Measurements from ENCODE around the gene KIF13A. TPM values are rescaled to one million over a fixed set of nuclear protein-coding genes. Genes with fewer than 3 reads are reported as not detected.

The KIF13A gene
- total and polyA plus RNA-seq, 10 of the 15 experiments (the other 5 are each of a cell fraction or from before 2014, with no cell fraction given), result 0.02 to 0.26 (median 0.13) TPM; not detected in 2

DNA sequence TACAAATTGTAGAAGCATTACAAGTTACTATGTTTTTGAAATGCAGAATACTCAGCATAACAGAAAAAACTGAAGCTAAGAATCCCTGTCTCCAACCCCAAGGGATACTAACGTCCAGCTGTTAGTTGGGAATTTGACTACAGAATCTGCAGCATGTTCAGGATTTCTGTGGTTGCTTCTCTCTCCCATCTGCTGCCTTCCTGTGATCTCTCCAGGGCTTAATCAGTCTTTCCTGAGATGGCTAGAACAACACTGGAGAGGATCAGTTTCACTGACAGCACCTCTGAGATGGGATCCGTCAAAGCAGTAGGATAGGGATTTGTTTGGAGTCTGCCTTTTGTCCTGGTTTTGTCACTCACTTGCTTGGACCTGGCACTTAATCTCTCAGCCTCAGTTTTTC, 207.4 kb downstream of the KIF13A start:
- FAIRE-seq, result no peak
- in situ Hi-C loops (cut with MboI), result no loop called here

More for the DNA sequence above, 207.4 kb downstream of the KIF13A start:
- BruUV-seq (replicated peaks), result no TSS peak
- Histone ChIP-seq H3K4me2 (ENCODE audit: control insufficient read depth, insufficient read depth) (no peak overlapping the region), H2AFZ (ENCODE audit: control insufficient read depth, low read depth, low read length) (no peak overlapping the region), H4K20me1 (ENCODE audit: control insufficient read depth, insufficient read depth) (no peaks in the 10 kb centered on the region), H3K4me3 (no peak overlapping the region), H3K4me1 (ENCODE audit: control insufficient read depth, insufficient read depth, low read length) (no peaks in the 10 kb centered on the region), H3K9me3 (replicated peaks; ENCODE audit: control insufficient read depth, insufficient read depth, low read length) (no peaks in the 10 kb centered on the region), H3K9ac (ENCODE audit: control insufficient read depth, insufficient read depth, low read length) (no peak overlapping the region), H3K79me2 (ENCODE audit: control insufficient read depth, insufficient read depth, low read length) (no peaks in the 10 kb centered on the region), H3K27me3 (replicated peaks in 1 of 2; ENCODE audit: control insufficient read depth in 2 of 2, insufficient read depth in 2 of 2, low read length in 1 of 2) (no peaks in the 10 kb centered on the region), H3K27ac (ENCODE audit: control insufficient read depth, insufficient read depth) (no peak overlapping the region), H3K36me3 (ENCODE audit: control insufficient read depth in 2 of 2, insufficient read depth in 2 of 2, low read length in 1 of 2) (no peaks in the 10 kb centered on the region)
- ChIA-PET SMC1A (ENCODE audit: uncharacterized antibody, unreplicated experiment) (no interaction called here), CTCF (no interaction called here), RAD21 (ENCODE audit: unreplicated experiment) (no interaction called here), POLR2A (no interaction called here)
- DNase-seq (ENCODE audit: low read depth, low spot score) (no peak), ATAC-seq (no peak)
- TF ChIP-seq SIX5 (IDR thresholded peaks at IDR 0.05; ENCODE audit: low read depth, low read length, severe bottlenecking) (no peak), PAX8 (IDR thresholded peaks at IDR 0.05) (no peak), LARP7 (IDR thresholded peaks at IDR 0.05) (no peak), EED (IDR thresholded peaks at IDR 0.05; ENCODE audit: low read depth) (no peak), NR2C2 (IDR thresholded peaks at IDR 0.05; ENCODE audit: borderline replicate concordance, control insufficient read depth, insufficient read length, low read depth) (no peak), CBX5 (IDR thresholded peaks at IDR 0.05; ENCODE audit: low read depth) (no peak), CREM (IDR thresholded peaks at IDR 0.05; ENCODE audit: low read depth) (no peak), TCF7 (IDR thresholded peaks at IDR 0.05; ENCODE audit: borderline replicate concordance) (no peak), RELA (IDR thresholded peaks at IDR 0.05; ENCODE audit: borderline replicate concordance, partially characterized antibody) (no peak), SIN3A (IDR thresholded peaks at IDR 0.05; ENCODE audit: low read depth, low read length) (no peak), SMARCA5 (IDR thresholded peaks at IDR 0.05) (no peak), ZNF24 (IDR thresholded peaks at IDR 0.05) (no peak), PRDM15 (CRISPR knock-in tag; IDR thresholded peaks at IDR 0.05) (no peak), ZNF622 (IDR thresholded peaks at IDR 0.05) (no peak), IRF4 (IDR thresholded peaks at IDR 0.05; ENCODE audit: low read depth, low read length) (no peak), SP1 (IDR thresholded peaks at IDR 0.05; ENCODE audit: low read depth, low read length) (no peak), CEBPB (IDR thresholded peaks at IDR 0.05; ENCODE audit: borderline replicate concordance in 1 of 2, low read depth in 2 of 2, low read length in 2 of 2) (no peak), SREBF1 (IDR thresholded peaks at IDR 0.05; ENCODE audit: low read length) (no peak)
- TF ChIP-seq, protein P1, sequence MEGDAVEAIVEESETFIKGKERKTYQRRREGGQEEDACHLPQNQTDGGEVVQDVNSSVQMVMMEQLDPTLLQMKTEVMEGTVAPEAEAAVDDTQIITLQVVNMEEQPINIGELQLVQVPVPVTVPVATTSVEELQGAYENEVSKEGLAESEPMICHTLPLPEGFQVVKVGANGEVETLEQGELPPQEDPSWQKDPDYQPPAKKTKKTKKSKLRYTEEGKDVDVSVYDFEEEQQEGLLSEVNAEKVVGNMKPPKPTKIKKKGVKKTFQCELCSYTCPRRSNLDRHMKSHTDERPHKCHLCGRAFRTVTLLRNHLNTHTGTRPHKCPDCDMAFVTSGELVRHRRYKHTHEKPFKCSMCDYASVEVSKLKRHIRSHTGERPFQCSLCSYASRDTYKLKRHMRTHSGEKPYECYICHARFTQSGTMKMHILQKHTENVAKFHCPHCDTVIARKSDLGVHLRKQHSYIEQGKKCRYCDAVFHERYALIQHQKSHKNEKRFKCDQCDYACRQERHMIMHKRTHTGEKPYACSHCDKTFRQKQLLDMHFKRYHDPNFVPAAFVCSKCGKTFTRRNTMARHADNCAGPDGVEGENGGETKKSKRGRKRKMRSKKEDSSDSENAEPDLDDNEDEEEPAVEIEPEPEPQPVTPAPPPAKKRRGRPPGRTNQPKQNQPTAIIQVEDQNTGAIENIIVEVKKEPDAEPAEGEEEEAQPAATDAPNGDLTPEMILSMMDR (IDR thresholded peaks at IDR 0.05 in 2 of 3, conservative IDR thresholded peaks at IDR 0.05 in 1 of 3; ENCODE audit: control insufficient read depth in 2 of 3, extremely low read depth in 1 of 3, insufficient read depth in 1 of 3, low read depth in 3 of 3, low read length in 3 of 3), result no peak
- TF ChIP-seq, protein P2, sequence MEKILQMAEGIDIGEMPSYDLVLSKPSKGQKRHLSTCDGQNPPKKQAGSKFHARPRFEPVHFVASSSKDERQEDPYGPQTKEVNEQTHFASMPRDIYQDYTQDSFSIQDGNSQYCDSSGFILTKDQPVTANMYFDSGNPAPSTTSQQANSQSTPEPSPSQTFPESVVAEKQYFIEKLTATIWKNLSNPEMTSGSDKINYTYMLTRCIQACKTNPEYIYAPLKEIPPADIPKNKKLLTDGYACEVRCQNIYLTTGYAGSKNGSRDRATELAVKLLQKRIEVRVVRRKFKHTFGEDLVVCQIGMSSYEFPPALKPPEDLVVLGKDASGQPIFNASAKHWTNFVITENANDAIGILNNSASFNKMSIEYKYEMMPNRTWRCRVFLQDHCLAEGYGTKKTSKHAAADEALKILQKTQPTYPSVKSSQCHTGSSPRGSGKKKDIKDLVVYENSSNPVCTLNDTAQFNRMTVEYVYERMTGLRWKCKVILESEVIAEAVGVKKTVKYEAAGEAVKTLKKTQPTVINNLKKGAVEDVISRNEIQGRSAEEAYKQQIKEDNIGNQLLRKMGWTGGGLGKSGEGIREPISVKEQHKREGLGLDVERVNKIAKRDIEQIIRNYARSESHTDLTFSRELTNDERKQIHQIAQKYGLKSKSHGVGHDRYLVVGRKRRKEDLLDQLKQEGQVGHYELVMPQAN (conservative IDR thresholded peaks at IDR 0.05), result no peak
- WGBS (ENCODE audit: insufficient coverage, insufficient replicate concordance, low lambda C conversion rate, missing lambda C conversion rate), result 50% methylated on average over 2 of the region's 2 CpGs
- intact Hi-C loops (cut with micrococcal nuclease; ENCODE audit: unreplicated experiment), result no loop called here

Data from GM12878 (cell line).